ENCODE measurements around the gene PFKFB2.

- no peak for TF ChIP-seq CTCF (IDR thresholded peaks at IDR 0.05; ENCODE audit: poor library complexity, severe bottlenecking)
- no peak for TF ChIP-seq EP300 (conservative IDR thresholded peaks at IDR 0.05; ENCODE audit: poor library complexity, severe bottlenecking)
Measured at GRCh38 chr1:207047505-207047904, 5.6 kb upstream of the PFKFB2 start.
